Measurements from ENCODE around the gene COBL.

GRCh38 chr7:51059504-51060142, 257.0 kb downstream of the COBL start:
- TF ChIP-seq POLR2A (IDR thresholded peaks at IDR 0.05; ENCODE audit: low read depth, low read length): no peak
- TF ChIP-seq POLR2AphosphoS5 (IDR thresholded peaks at IDR 0.05; ENCODE audit: low read depth, low read length): no peak
- no peak for TF ChIP-seq TAF1 (IDR thresholded peaks at IDR 0.05; ENCODE audit: low read depth, low read length)
- no peak for TF ChIP-seq SPI1 (IDR thresholded peaks at IDR 0.05; ENCODE audit: low read depth, low read length)
- TF ChIP-seq POU2F2 (IDR thresholded peaks at IDR 0.05; ENCODE audit: low read depth, low read length): no peak
- TF ChIP-seq PAX5 (IDR thresholded peaks at IDR 0.05; ENCODE audit: insufficient read depth, low read length, severe bottlenecking): no peak
